NCI-H2107 (cell line): Measurements from ENCODE around the gene THPO.

Source experiments
- DNase-seq: peaks from one replicate; lab custom pipeline; 2025; lab: John Stamatoyannopoulos, UW

THPO gene

DNA sequence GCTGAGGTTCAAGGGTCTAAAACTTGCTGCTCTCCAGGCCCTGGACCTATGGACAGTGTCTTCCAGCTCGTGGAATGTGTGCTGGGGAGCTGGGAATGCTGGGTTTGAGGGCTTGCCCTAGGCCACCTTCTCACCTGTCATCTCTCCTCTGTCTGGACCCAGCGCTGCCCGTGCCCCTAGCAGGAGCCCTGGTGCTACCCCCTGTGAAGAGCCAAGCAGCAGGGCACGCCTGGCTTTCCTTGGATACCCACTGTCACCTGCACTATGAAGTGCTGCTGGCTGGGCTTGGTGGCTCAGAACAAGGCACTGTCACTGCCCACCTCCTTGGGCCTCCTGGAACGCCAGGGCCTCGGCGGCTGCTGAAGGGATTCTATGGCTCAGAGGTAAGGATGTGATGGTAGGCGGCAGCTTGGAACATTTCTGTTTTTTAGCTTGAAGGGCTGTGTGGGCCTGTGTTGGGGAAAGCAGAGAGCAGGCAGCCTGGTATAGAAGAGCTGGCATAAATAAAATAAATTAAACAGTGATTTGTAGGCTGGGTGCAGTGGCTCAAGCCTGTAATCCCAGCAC is 6.9 kb upstream of the THPO start:
- DNase-seq: no peak

DNA sequence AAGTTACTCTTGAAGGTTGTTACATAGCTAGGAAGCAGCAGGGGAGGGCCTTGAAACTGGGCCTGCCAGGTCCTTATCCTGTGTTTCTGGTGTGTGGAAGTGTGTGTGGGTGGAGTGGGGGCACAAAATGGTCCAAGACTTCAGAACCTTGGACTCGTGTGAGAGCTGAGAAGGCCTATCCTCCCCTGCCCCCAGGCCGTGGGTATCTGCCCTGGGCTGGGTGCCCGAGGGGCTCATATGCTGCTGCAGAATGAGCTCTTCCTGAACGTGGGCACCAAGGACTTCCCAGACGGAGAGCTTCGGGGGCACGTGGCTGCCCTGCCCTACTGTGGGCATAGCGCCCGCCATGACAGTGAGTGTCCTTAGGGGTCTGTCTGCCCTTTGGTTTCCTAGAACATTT is 6.3 kb upstream of the THPO start:
- DNase-seq: no peak

DNA sequence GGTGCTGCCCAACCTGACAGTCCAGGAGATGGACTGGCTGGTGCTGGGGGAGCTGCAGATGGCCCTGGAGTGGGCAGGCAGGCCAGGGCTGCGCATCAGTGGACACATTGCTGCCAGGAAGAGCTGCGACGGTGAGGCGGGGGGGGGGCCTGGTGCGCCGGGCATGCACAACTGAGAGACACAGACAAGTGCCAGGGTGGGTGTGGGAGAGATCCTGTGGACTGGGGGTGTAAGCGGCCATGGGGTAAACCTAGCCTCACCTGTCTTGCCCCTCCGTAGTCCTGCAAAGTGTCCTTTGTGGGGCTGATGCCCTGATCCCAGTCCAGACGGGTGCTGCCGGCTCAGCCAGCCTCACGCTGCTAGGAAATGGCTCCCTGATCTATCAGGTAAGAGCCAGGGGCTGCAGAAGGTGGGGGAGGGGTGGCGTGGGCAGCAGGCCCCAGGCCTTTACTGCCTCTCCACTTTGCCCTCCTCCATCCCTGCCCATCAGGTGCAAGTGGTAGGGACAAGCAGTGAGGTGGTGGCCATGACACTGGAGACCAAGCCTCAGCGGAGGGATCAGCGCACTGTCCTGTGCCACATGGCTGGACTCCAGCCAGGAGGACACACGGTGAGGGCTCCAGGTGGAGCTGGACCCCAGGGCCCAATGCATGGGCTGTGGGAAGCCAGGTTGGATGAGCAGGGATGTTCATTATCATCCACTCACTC is 5.2 kb upstream of the THPO start:
- DNase-seq: no peak

DNA sequence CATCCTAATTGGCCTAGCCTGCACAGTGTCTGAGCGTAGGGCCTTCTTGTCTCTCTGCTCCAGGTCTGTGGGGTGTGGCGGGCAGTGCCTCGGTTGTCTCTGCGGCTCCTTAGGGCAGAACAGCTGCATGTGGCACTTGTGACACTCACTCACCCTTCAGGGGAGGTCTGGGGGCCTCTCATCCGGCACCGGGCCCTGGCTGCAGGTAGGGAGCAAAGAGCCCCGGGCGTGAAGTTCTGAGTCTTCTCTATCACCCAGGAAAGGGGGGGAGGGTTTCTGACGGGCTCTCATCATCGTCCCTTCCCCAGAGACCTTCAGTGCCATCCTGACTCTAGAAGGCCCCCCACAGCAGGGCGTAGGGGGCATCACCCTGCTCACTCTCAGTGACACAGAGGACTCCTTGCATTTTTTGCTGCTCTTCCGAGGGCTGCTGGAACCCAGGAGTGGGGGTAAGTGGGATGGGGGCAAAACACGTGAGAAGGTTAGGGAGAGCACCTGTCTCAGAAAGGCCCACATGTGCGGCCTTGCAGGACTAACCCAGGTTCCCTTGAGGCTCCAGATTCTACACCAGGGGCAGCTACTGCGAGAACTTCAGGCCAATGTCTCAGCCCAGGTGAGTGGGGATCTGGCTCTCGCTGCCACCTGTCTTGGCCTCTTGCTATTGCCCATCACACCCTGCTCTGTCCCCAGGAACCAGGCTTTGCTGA is 4.5 kb upstream of the THPO start:
- DNase-seq: no peak

DNA sequence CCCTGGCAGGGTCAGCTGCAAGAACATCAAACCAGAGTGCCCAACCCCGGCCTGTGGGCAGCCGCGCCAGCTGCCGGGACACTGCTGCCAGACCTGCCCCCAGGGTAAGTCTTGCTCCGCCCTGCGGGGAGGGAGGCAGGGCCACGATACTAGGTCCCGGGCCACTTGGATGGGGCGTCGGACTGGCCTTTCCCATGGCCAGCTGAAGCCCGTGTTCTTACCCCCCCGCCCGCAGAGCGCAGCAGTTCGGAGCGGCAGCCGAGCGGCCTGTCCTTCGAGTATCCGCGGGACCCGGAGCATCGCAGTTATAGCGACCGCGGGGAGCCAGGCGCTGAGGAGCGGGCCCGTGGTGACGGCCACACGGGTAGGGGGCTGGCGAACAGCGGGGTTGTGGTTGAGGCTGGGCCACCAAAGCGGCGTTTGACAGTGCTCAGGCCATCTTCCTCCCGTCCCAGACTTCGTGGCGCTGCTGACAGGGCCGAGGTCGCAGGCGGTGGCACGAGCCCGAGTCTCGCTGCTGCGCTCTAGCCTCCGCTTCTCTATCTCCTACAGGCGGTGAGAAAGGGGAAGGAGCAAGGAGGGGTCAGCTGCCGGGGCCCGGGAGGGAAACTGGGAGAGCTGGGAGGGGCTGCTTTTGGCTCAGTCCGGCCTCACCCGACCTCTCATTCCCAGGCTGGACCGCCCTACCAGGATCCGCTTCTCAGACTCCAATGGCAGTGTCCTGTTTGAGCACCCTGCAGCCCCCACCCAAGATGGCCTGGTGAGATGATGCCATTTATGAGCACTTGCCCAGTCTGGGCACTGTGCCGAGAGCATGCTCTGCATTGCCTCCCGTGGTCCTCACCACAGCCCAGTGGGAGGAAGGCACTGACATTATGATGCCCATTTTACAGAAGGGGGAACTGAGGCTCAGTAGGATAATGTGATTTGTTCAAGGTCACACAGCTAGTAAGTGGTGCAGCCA is 3.5 kb upstream of the THPO start:
- DNase-seq: no peak

DNA sequence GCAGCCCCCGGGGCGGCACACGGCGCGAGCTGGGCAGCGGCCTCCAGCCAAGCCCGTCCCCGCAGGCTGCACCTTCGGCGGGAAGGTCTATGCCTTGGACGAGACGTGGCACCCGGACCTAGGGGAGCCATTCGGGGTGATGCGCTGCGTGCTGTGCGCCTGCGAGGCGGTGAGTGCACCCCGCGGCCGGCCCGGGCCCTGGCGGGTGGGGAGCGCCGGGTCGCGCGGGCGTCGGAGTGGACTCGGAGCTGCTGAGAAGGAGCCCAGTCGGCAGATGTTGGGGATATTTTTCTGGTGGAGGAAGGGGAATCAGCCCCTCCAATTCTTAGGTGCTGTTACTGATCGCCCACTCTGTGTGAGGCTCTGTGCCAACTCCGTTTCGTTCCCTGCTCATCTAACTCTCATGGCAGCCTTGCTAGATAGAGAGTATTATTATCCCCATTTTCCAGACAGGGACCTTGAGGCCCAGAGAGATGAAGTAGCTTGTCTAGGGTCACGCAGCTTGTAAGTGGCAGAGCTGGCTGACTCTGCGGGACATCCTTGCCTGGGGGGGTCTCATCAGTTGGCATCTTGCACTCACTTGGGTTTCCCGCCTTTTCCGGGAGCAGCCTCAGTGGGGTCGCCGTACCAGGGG is 2.7 kb upstream of the THPO start:
- no peak for DNase-seq

- DNase-seq: peak; percentile 35
Measured at GRCh38 chr3:184380185-184380626, 2.2 kb upstream of the THPO start.

DNA sequence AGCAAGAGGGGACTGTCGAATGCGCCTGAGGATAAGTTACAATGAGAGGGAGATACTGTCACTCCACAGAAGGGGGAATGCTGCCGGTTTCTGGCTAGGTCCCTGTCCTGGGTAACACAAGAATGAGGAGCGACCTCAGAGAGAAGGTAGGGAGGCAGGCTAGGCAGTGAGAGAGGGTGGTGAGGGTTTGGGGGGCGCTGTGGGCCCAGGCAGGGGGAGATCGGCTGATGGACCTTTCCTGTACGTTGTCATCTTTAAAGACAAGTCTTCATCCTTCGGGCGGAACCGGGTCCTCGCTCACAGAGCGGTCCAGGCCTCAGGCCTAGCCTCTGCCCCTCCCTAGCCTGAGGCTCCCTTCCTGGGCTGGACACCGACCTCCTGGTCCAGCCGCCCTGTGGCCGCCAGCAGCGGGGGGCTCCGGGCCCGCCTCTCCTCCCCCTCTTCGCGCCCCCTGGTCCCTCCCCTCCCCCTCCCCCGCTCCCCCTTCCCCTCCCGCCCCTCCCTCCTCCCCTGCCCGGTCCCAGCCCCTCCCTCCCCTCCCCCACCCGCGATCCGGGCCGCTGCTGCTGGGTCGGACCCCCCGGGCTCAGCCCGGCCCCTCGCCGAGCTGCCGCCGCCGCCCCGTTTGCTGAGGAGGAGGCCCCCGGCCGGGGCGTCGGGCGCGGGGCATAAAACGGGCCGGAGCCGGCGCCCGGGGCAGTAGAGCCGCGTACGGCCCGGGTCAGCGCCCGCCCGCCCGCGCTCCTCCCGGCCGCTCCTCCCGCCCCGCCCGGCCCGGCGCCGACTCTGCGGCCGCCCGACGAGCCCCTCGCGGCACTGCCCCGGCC is 1.6 kb upstream of the THPO start, which contains the start of gene CHRD:
CHRD (plus strand) TSS at position 697 of the 827 bp plus-strand sequence. CDS start 265 bp downstream, outside the sequence.
- DNase-seq: no peak

GRCh38 chr3:184378651-184379357 is 797 bp upstream of the THPO start:
- DNase-seq: no peak

DNA sequence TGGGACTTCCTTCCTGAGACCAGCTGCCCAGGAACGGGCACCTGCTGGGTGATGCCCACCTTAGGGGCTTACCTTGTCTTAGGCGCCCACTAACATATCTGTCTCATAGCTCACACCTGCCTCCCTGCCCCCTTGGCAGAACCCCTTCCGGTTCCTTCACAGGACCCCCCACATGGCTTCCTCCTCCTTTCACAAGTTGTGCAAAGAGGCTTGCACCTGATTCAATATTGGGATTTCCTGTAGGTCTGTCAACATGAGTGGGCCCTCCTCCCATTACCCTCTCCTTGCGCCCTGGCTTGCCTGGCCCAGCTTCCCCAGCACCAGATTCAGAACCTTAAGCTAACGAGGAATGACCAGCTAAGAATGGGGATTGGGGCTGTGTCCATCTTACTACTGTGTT is 633 bp downstream of the THPO start:
- DNase-seq: no peak

DNA sequence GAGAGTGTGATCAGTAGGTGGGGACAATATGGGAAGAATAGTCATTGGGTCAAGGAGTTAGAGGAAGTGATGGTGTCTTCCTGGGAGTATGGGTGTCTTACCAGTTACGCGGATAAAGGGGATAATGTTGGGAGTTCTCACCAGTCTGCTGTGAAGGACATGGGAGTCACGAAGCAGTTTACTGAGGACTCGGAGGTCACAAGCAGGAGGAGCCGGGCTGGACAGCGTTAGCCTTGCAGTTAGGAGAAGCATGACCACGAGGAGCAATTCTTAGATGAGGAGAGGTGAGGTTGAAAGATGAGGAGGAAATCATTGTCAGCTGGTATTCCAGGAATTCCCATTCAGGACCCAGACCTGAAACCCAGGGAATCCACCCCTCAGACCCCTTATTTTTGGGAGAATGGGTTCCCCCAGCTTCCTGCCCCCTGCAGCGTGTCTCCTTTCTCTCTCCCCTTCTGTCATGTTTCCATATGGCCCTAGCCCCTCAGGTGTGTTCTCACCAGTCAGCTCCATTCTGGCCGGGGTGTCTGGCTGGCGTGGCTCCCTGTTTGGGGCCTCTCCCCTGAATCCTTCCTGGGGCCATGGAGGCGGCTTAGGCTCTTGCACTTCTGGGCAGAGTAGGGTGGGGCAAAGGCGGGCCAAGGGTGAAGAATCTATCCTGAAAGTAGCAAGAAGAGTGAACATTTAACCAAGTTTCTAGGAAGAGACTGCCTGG is 2.1 kb downstream of the THPO start:
- DNase-seq: no peak

- no peak for DNase-seq
Measured at GRCh38 chr3:184373422-184373821, 4.6 kb downstream of the THPO start.

- no peak for DNase-seq
Measured at GRCh38 chr3:184372911-184373310, 5.1 kb downstream of the THPO start.

- no peak for DNase-seq
Measured at GRCh38 chr3:184372296-184372821, 5.6 kb downstream of the THPO start.

DNA sequence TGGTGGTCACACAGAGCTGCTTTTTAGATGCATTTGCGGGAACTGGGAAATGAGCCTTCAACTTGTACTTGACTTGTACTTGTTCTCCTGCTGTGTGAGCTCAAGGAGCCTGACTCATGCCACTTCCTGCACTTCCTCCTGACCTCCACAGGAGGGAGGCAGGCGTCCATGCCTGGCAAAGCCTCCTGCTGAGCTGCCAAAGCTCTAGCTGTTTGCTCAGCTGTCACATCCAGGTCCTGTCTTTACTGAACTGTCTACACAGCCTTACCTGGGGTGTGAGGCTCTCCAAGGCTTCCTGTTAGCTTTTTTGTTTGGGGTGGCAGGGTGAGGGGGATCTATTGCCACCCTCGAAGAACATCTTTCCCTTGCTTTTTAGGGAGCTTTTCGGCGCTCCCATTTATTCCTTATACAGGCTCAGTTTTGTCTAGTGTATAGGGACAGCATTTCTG is 6.4 kb downstream of the THPO start:
- peak; percentile 94 for DNase-seq

GRCh38 chr3:184368586-184369183 is 9.3 kb downstream of the THPO start:
- no peak for DNase-seq

DNA sequence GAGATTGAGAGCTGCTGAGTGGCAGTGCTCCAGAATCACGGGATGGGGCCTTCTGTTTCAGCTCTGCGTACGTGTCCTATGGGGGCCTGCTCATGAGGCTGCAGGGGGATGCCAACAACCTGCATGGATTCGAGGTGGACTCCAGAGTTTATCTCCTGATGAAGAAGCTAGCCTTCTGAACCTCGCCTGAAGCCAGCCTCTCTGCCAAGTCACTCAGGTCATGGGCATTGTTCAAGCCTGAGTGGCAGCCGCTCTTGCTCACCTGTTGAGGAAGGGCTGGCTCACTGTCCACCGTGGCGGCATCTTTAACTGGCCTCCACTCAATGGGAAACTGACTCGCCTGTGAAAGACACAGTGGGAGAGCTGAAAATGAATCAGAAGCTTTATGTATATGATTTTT is 9.9 kb downstream of the THPO start:
- DNase-seq: no peak

DNA sequence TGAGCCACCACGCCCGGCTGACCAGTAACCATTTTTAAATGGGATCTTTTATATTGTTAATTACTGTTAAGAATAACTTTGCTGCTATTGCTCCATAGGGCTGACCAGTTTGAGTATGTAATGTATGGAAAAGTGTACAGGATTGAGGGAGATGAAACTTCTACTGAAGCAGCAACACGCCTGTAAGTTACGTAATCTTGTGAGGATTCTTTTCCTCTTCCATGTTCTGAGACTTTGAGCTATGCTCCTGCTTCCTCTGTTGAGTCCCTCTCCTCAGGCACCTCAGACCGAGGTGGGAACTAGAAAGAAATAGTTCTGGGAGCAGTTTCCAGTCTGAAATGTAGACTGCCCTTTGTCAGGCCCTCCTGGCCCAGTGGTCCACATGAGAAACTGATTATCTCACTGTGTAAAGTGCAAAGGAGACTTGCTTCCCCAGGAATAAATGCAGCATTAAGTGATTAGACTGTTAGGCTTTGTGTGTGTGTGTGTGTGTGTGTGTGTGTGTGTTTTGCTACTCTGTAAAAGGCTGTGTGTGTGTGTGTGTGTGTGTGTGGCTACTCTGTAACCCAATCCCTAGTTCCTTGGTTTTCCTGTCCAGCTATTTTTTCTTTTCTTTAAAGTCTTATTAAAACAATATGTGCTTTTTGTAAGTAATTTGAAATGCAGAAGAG is 11.3 kb downstream of the THPO start:
- no peak for DNase-seq
